Activated B cell treated with CpG ODN at 0.5 μM for 24 hours (primary cell): ENCODE results near the gene TNP2. TPM values are rescaled to one million over a fixed set of nuclear protein-coding genes. Genes with fewer than 3 reads are reported as not detected.

Source experiments
- ATAC-seq: fragments of 200-7000 bp; cut with Tn5 transposase; one replicate; pipeline ENCODE4 v1.10.0; 2021; ENCODE audit warnings: low read depth, mild to moderate bottlenecking, moderate library complexity
- CTCF ChIA-PET: fragments of 350-600 bp; sonication (Branson Sonifier 250); formaldehyde crosslinking; loops from one replicate; lab custom pipeline; 2021; ENCODE audit warnings: antibody characterized with exemption; lab: Charles Lee
- POLR2A ChIA-PET: fragments of 350-600 bp; sonication (Branson Sonifier 250); formaldehyde crosslinking; loops from one replicate; lab custom pipeline; 2021; ENCODE audit warnings: antibody characterized with exemption; lab: Charles Lee
- DNase-seq: peaks from one replicate; pipeline ENCODE4 v3.0.0; 2022
- H3K27ac Mint-ChIP-seq: one replicate; pipeline ENCODE4 v1.8.0; 2020; ENCODE audit warnings: mixed read lengths
- H3K27me3 Mint-ChIP-seq: one replicate; pipeline ENCODE4 v1.8.0; 2021; ENCODE audit warnings: mixed read lengths
- H3K36me3 Mint-ChIP-seq: one replicate; pipeline ENCODE4 v1.8.0; 2021; ENCODE audit warnings: low read depth, mixed read lengths
- H3K4me1 Mint-ChIP-seq: one replicate; pipeline ENCODE4 v1.8.0; 2021; ENCODE audit warnings: mixed read lengths
- H3K4me3 Mint-ChIP-seq: one replicate; pipeline ENCODE4 v1.8.0; 2020; ENCODE audit warnings: mild to moderate bottlenecking, mixed read lengths
- H3K9me3 Mint-ChIP-seq: one replicate; pipeline ENCODE4 v1.8.0; 2020; ENCODE audit warnings: mixed read lengths
- CTCF ChIP-seq: fragments of 200-600 bp; IDR thresholded peaks from one replicate; pipeline ENCODE4 v1.8.0; 2022; ENCODE audit warnings: antibody characterized with exemption, mild to moderate bottlenecking
- intact Hi-C: fragments of 100-400 bp; cut with micrococcal nuclease; formaldehyde crosslinking; loops from one replicate; pipeline ENCODE4 v1.15.1; 2024
- total RNA-seq: library from RNA; stranded (reverse); gene quantifications from 2 replicates; pipeline ENCODE4 v1.2.3, GENCODE V29; 2022

TNP2 gene
- total RNA-seq, 1 donor from 2014 or later, result not detected

GRCh38 chr16:11273721-11274324 lies 4.7 kb upstream of the TNP2 start:
- POLR2A ChIA-PET, result interaction anchor here (0.6 to 1.9 kb wide), 3 partner anchors 52 to 201 kb away, joined by 3 to 5 read pairs (median 4); no protein-coding TSS in a partner anchor
- ATAC-seq, result no peak
- Mint-ChIP-seq H3K27me3 (no peaks in the 10 kb centered on the region), H3K27ac (no peak overlapping the region), H3K36me3 (no peaks in the 10 kb centered on the region), H3K4me3 (no peak overlapping the region), H3K4me1 (peaks cover 2% of the 10 kb centered on the region), H3K9me3 (no peaks in the 10 kb centered on the region)
- no peak for TF ChIP-seq CTCF
- intact Hi-C loops, result no loop called here
- CTCF ChIA-PET, result no interaction called here
- no peak for DNase-seq

GRCh38 chr16:11272921-11273720 lies 4.0 kb upstream of the TNP2 start, which contains the start of gene PRM3:
PRM3 (minus strand) TSS chr16:11273629; CDS start chr16:11273595, 34 bp downstream.
- Mint-ChIP-seq H3K9me3 (no peaks in the 10 kb centered on the region), H3K4me1 (no peaks in the 10 kb centered on the region), H3K27ac (no peak within 1 kb of the TSS), H3K4me3 (no peak within 1 kb of the TSS), H3K36me3 (no peaks in the 10 kb centered on the region), H3K27me3 (no peaks in the 10 kb centered on the region)
- POLR2A ChIA-PET, result interaction anchor here (0.6 to 1.9 kb wide), 3 partner anchors 19 to 82 kb away, joined by 3 to 9 read pairs (median 4); no protein-coding TSS in a partner anchor
- DNase-seq (no peak), ATAC-seq (no peak)
- TF ChIP-seq CTCF, result no peak
- CTCF ChIA-PET, result interaction anchor here (1.1 kb wide), 1 partner anchor 9 kb away, joined by 3 read pairs; no protein-coding TSS in a partner anchor
- intact Hi-C loops, result no loop called here

- H3K4me3 Mint-ChIP-seq, result no peak overlapping the region
- no peaks in the 10 kb centered on the region for H3K36me3 Mint-ChIP-seq
- ATAC-seq (no peak), DNase-seq (no peak)
- no peak for TF ChIP-seq CTCF
- H3K9me3 Mint-ChIP-seq, result no peaks in the 10 kb centered on the region
- intact Hi-C loops, result no loop called here
- H3K27me3 Mint-ChIP-seq, result no peaks in the 10 kb centered on the region
- no peaks in the 10 kb centered on the region for H3K4me1 Mint-ChIP-seq
- CTCF ChIA-PET, result interaction anchor here (1.1 kb wide), 1 partner anchor 9 kb away, joined by 3 read pairs; no protein-coding TSS in a partner anchor
- H3K27ac Mint-ChIP-seq, result no peak overlapping the region
- POLR2A ChIA-PET, result interaction anchor here (0.6 to 0.9 kb wide), 2 partner anchors 20 to 24 kb away, joined by 3 to 9 read pairs; no protein-coding TSS in a partner anchor
Measured at GRCh38 chr16:11272484-11272883, 3.4 kb upstream of the TNP2 start.

GRCh38 chr16:11271610-11272009 lies 2.5 kb upstream of the TNP2 start:
- intact Hi-C loops, result no loop called here
- TF ChIP-seq CTCF, result no peak
- no peak for DNase-seq
- Mint-ChIP-seq H3K4me1 (no peaks in the 10 kb centered on the region), H3K27me3 (no peaks in the 10 kb centered on the region), H3K27ac (no peak overlapping the region), H3K9me3 (no peaks in the 10 kb centered on the region), H3K4me3 (no peak overlapping the region), H3K36me3 (no peaks in the 10 kb centered on the region)
- CTCF ChIA-PET, result no interaction called here
- POLR2A ChIA-PET, result interaction anchor here (0.6 to 1.1 kb wide), 2 partner anchors 14 to 20 kb away, joined by 3 to 5 read pairs; no protein-coding TSS in a partner anchor
- no peak for ATAC-seq
